NOMO-1 (cell line): Measurements from ENCODE around the gene SPTBN5.
A peak's percentile ranks its signal among the peaks of the same experiment; 100 is the strongest.

ENCODE experiments used
- DNase-seq, 2 experiments: peaks; one replicate each; lab custom pipeline; 2025; ENCODE audit not compliant: unreplicated experiment in 2 of 2; lab: John Stamatoyannopoulos, UW

SPTBN5 gene

GRCh38 chr15:41827880-41828806 is 65.7 kb downstream of the SPTBN5 start, which contains the start of gene JMJD7:
Gene JMJD7 (plus strand): TSS chr15:41828092. CDS start chr15:41828125, 33 bp downstream.
- peak; percentile 44 to 71 for DNase-seq

- DNase-seq: no peak
These were observed 66.5 kb downstream of the SPTBN5 start for GRCh38 chr15:41827290-41827879.

GRCh38 chr15:41825572-41826535 is 68.0 kb downstream of the SPTBN5 start:
- no peak for DNase-seq

- DNase-seq: no peak
These were observed 68.7 kb downstream of the SPTBN5 start for GRCh38 chr15:41825145-41825544.

GRCh38 chr15:41824062-41824745 is 69.6 kb downstream of the SPTBN5 start:
- DNase-seq: no peak

- DNase-seq: no peak
These were observed 70.4 kb downstream of the SPTBN5 start for GRCh38 chr15:41823502-41823901.

- DNase-seq: no peak
These were observed 70.9 kb downstream of the SPTBN5 start for GRCh38 chr15:41822957-41823356.

GRCh38 chr15:41822471-41822870 is 71.4 kb downstream of the SPTBN5 start:
- DNase-seq: no peak

GRCh38 chr15:41821831-41822230 is 72.0 kb downstream of the SPTBN5 start:
- DNase-seq: no peak

- no peak for DNase-seq
These were observed 72.9 kb downstream of the SPTBN5 start for GRCh38 chr15:41820791-41821423.

GRCh38 chr15:41819455-41820050 is 74.3 kb downstream of the SPTBN5 start:
- DNase-seq: no peak

GRCh38 chr15:41817781-41818180 is 76.1 kb downstream of the SPTBN5 start:
- DNase-seq: no peak

GRCh38 chr15:41817327-41817726 is 76.5 kb downstream of the SPTBN5 start:
- no peak for DNase-seq

GRCh38 chr15:41816788-41817187 is 77.1 kb downstream of the SPTBN5 start:
- DNase-seq: no peak

- no peak for DNase-seq
These were observed 79.3 kb downstream of the SPTBN5 start for GRCh38 chr15:41814534-41814933.

- DNase-seq: no peak
These were observed 80.4 kb downstream of the SPTBN5 start for GRCh38 chr15:41813426-41813825.

GRCh38 chr15:41812820-41813375 is 81.0 kb downstream of the SPTBN5 start:
- no peak for DNase-seq

GRCh38 chr15:41811432-41812195 is 82.2 kb downstream of the SPTBN5 start:
- DNase-seq: peak; percentile 51 to 67
